Measurements from ENCODE around the gene WIPF1. TPM values are rescaled to one million over a fixed set of nuclear protein-coding genes. Genes with fewer than 3 reads are reported as not detected.

The WIPF1 gene
- total RNA-seq, 2 experiments from 2014 or later, result 357 to 390 TPM

GRCh38 chr2:174544156-174544555, 53.4 kb downstream of the WIPF1 start:
- Mint-ChIP-seq H3K9me3 (ENCODE audit: insufficient read depth) (no peaks in the 10 kb centered on the region), H3K27ac (no peak overlapping the region), H3K4me1 (ENCODE audit: low read depth) (peaks cover 12% of the 10 kb centered on the region), H3K4me3 (no peak overlapping the region), H3K27me3 (ENCODE audit: low read depth) (peaks cover 3% of the 10 kb centered on the region), H3K36me3 (ENCODE audit: low read depth) (peaks cover 2% of the 10 kb centered on the region)
- no peak for ATAC-seq
- DNase-seq, result no peak
- ChIA-PET POLR2A (interaction anchor here (1.0 kb wide), 1 partner anchor 81 kb away, joined by 3 read pairs; no protein-coding TSS in a partner anchor), CTCF (interaction anchor here (1.2 to 5.0 kb wide), 2 partner anchors 58 to 82 kb away, joined by 4 to 46 read pairs; no protein-coding TSS in a partner anchor)

- ChIA-PET POLR2A (no interaction called here), CTCF (interaction anchor here (5.0 kb wide), 1 partner anchor 79 kb away, joined by 46 read pairs; no protein-coding TSS in a partner anchor)
- no peak for ATAC-seq
- Mint-ChIP-seq H3K4me1 (ENCODE audit: low read depth) (peaks cover 6% of the 10 kb centered on the region), H3K36me3 (ENCODE audit: low read depth) (no peaks in the 10 kb centered on the region), H3K9me3 (ENCODE audit: insufficient read depth) (no peaks in the 10 kb centered on the region), H3K4me3 (no peak overlapping the region), H3K27ac (no peak overlapping the region), H3K27me3 (ENCODE audit: low read depth) (peaks cover 3% of the 10 kb centered on the region)
- no peak for DNase-seq
Observed at GRCh38 chr2:174540893-174541292, 56.7 kb downstream of the WIPF1 start.

DNA sequence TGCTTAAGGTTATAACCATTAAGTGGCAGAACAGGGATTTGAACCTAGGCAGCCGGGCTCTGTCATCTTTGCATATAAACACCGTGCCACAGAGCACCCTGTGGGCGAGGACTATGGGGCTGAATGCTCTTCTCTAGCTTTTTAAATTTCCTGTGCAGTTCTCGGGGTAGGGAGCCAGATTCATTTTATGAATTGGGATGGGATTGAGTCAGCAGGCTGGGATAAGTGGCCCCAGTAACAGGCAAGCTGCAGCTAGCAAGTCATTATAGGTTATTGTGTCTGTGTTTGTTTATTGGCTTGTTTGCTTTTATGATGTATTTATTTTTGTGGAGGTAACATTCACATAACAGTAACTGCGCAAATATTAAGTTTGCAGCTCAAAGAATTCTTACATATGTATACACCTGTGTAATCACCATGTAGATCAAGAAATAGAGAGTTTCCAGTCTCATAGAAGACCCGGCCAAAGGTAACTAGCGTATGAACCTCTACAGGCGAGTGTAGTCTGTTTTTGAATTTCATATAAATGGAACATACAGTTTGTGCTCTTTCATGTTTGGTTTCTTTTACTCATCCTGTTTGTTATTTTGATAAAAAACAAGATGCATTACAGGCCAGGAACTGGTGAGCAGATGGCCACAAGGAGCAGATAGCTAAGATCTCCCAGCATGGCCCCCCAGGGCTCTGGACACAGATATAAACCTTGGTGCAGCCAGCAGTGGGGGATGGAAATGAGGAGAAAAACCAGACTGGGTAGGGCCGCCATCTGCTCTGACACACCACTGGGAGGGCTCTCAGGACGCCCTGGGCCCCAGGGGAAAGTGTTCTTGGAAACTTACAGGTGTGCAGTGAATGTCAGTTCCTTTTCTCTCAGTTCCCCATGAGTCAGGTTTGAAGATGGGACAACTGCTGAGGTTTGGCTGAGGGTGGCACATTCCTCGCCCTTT, 61.6 kb downstream of the WIPF1 start:
- ChIA-PET POLR2A (no interaction called here), CTCF (interaction anchor here (0.8 to 3.8 kb wide), 3 partner anchors 11 to 74 kb away, joined by 4 to 21 read pairs (median 5); no protein-coding TSS in a partner anchor)
- Mint-ChIP-seq H3K36me3 (ENCODE audit: low read depth) (no peaks in the 10 kb centered on the region), H3K27ac (no peak overlapping the region), H3K9me3 (ENCODE audit: insufficient read depth) (no peaks in the 10 kb centered on the region), H3K27me3 (ENCODE audit: low read depth) (no peaks in the 10 kb centered on the region), H3K4me3 (no peak overlapping the region), H3K4me1 (ENCODE audit: low read depth) (peaks cover 3% of the 10 kb centered on the region)
- no peak for DNase-seq
- ATAC-seq, result no peak

- Mint-ChIP-seq H3K27me3 (ENCODE audit: low read depth) (no peaks in the 10 kb centered on the region), H3K36me3 (ENCODE audit: low read depth) (no peaks in the 10 kb centered on the region), H3K9me3 (ENCODE audit: insufficient read depth) (no peaks in the 10 kb centered on the region), H3K27ac (no peak overlapping the region), H3K4me3 (no peak overlapping the region), H3K4me1 (ENCODE audit: low read depth) (peaks cover 3% of the 10 kb centered on the region)
- DNase-seq, result no peak
- ChIA-PET CTCF (interaction anchor here (0.7 to 3.8 kb wide), 3 partner anchors 12 to 73 kb away, joined by 3 to 21 read pairs (median 4); no protein-coding TSS in a partner anchor), POLR2A (no interaction called here)
- no peak for ATAC-seq
Observed at GRCh38 chr2:174535083-174535482, 62.5 kb downstream of the WIPF1 start.

- Mint-ChIP-seq H3K4me1 (ENCODE audit: low read depth) (no peaks in the 10 kb centered on the region), H3K36me3 (ENCODE audit: low read depth) (no peaks in the 10 kb centered on the region), H3K9me3 (ENCODE audit: insufficient read depth) (no peaks in the 10 kb centered on the region), H3K27me3 (ENCODE audit: low read depth) (no peaks in the 10 kb centered on the region), H3K27ac (no peak overlapping the region), H3K4me3 (no peak overlapping the region)
- DNase-seq (no peak), ATAC-seq (no peak)
- ChIA-PET CTCF (no interaction called here), POLR2A (no interaction called here)
Observed at GRCh38 chr2:174529916-174530315, 67.7 kb downstream of the WIPF1 start.

GRCh38 chr2:174527959-174528358, 69.6 kb downstream of the WIPF1 start:
- ChIA-PET POLR2A (no interaction called here), CTCF (interaction anchor here (1.0 to 1.7 kb wide), 2 partner anchors 15 to 65 kb away, joined by 3 to 4 read pairs; no protein-coding TSS in a partner anchor)

GRCh38 chr2:174527101-174527721, 70.4 kb downstream of the WIPF1 start:
- H3K27me3 Mint-ChIP-seq (ENCODE audit: low read depth), result no peaks in the 10 kb centered on the region
- DNase-seq, result no peak
- ATAC-seq, result no peak
- H3K4me1 Mint-ChIP-seq (ENCODE audit: low read depth), result peaks cover 13% of the 10 kb centered on the region
- ChIA-PET CTCF (interaction anchor here (1.0 to 1.7 kb wide), 2 partner anchors 16 to 64 kb away, joined by 3 to 4 read pairs; no protein-coding TSS in a partner anchor), POLR2A (no interaction called here)
- no peaks in the 10 kb centered on the region for H3K9me3 Mint-ChIP-seq (ENCODE audit: insufficient read depth)
- no peak overlapping the region for H3K4me3 Mint-ChIP-seq
- H3K27ac Mint-ChIP-seq, result no peak overlapping the region
- H3K36me3 Mint-ChIP-seq (ENCODE audit: low read depth), result peaks cover 1% of the 10 kb centered on the region

More at GRCh38 chr2:174527959-174528358, 69.6 kb downstream of the WIPF1 start:
- Mint-ChIP-seq H3K4me1 (ENCODE audit: low read depth) (peaks cover 13% of the 10 kb centered on the region), H3K9me3 (ENCODE audit: insufficient read depth) (no peaks in the 10 kb centered on the region), H3K27ac (no peak overlapping the region), H3K36me3 (ENCODE audit: low read depth) (peaks cover 1% of the 10 kb centered on the region), H3K4me3 (no peak overlapping the region), H3K27me3 (ENCODE audit: low read depth) (no peaks in the 10 kb centered on the region)
- ATAC-seq (no peak), DNase-seq (no peak)

DNA sequence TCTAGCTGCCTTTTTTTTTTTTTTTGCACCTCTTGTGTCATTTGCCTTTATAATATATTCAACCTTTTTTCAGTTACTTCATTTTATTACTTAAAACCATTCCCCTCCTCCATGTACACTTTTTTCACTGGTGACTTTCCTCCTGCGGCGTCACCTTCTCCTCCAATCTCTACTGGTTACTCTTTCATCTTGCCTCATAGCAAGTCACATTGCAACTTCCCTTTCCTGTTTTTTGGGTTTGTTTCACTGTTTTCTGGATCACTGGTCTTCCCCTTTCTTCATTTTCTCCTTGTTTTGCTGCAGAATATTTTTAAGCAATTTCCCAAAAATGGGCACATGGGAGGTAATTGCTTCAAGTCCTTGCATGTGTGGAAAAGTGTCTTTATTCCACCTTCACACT, 73.1 kb downstream of the WIPF1 start:
- no peak for ATAC-seq
- CTCF ChIA-PET, result interaction anchor here (1.6 to 7.0 kb wide), 2 partner anchors 23 to 63 kb away, joined by 4 to 80 read pairs; no protein-coding TSS in a partner anchor
- POLR2A ChIA-PET, result no interaction called here
- Mint-ChIP-seq H3K27ac (no peak overlapping the region), H3K27me3 (ENCODE audit: low read depth) (peaks cover 6% of the 10 kb centered on the region), H3K4me3 (no peak overlapping the region), H3K4me1 (ENCODE audit: low read depth) (peaks cover 15% of the 10 kb centered on the region), H3K36me3 (ENCODE audit: low read depth) (peaks cover 1% of the 10 kb centered on the region), H3K9me3 (ENCODE audit: insufficient read depth) (no peaks in the 10 kb centered on the region)
- DNase-seq, result no peak

GRCh38 chr2:174522553-174522952, 75.1 kb downstream of the WIPF1 start:
- CTCF ChIA-PET, result interaction anchor here (0.6 to 7.0 kb wide), 14 partner anchors 11 to 163 kb away, joined by 3 to 80 read pairs (median 4); partner anchors contain the start of gene GPR155
- ATAC-seq (no peak), DNase-seq (no peak)
- no peaks in the 10 kb centered on the region for H3K9me3 Mint-ChIP-seq (ENCODE audit: insufficient read depth)
- peaks cover 8% of the 10 kb centered on the region for H3K27me3 Mint-ChIP-seq (ENCODE audit: low read depth)
- no peak overlapping the region for H3K27ac Mint-ChIP-seq
- peaks cover 18% of the 10 kb centered on the region for H3K4me1 Mint-ChIP-seq (ENCODE audit: low read depth)
- POLR2A ChIA-PET, result no interaction called here
- no peak overlapping the region for H3K4me3 Mint-ChIP-seq
- H3K36me3 Mint-ChIP-seq (ENCODE audit: low read depth), result peaks cover 1% of the 10 kb centered on the region

DNA sequence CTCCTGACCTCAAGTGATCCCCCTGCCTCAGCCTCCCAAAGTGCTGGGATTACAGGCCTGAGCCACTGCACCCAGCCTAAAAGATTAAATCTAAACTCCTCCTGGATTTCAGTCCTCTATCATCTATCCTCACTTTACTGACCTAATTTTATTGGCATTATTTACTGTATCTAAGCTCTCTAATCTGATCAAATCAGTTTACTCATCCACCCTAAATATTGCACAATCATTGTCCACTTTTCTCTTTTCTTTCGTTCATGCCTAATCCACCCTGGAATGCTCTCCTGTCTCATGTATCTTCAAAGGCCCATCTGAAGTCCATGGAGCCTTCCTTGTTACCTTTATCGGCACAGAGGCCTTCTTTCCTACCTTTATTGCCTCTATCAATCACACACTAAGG, 79.2 kb downstream of the WIPF1 start:
- DNase-seq (no peak), ATAC-seq (no peak)
- Mint-ChIP-seq H3K4me3 (no peak overlapping the region), H3K4me1 (ENCODE audit: low read depth) (peaks cover 20% of the 10 kb centered on the region), H3K9me3 (ENCODE audit: insufficient read depth) (no peaks in the 10 kb centered on the region), H3K27me3 (ENCODE audit: low read depth) (peaks cover 8% of the 10 kb centered on the region), H3K36me3 (ENCODE audit: low read depth) (peaks cover 5% of the 10 kb centered on the region), H3K27ac (no peak overlapping the region)
- ChIA-PET CTCF (interaction anchor here (1.1 kb wide), 1 partner anchor 29 kb away, joined by 3 read pairs; no protein-coding TSS in a partner anchor), POLR2A (interaction anchor here (0.6 kb wide), 1 partner anchor 51 kb away, joined by 3 read pairs; no protein-coding TSS in a partner anchor)

GRCh38 chr2:174516501-174517378, 80.9 kb downstream of the WIPF1 start:
- H3K27me3 Mint-ChIP-seq (ENCODE audit: low read depth), result peaks cover 8% of the 10 kb centered on the region
- POLR2A ChIA-PET, result interaction anchor here (0.6 kb wide), 2 partner anchors 30 to 49 kb away, joined by 3 to 5 read pairs; partner anchors contain the start of gene GPR155
- H3K4me1 Mint-ChIP-seq (ENCODE audit: low read depth), result peaks cover 26% of the 10 kb centered on the region
- DNase-seq (no peak), ATAC-seq (no peak)
- H3K27ac Mint-ChIP-seq, result no peak overlapping the region
- H3K4me3 Mint-ChIP-seq, result no peak overlapping the region
- H3K36me3 Mint-ChIP-seq (ENCODE audit: low read depth), result peaks cover 15% of the 10 kb centered on the region
- CTCF ChIA-PET, result interaction anchor here (0.8 to 1.3 kb wide), 3 partner anchors 30 to 181 kb away, joined by 3 read pairs; no protein-coding TSS in a partner anchor
- H3K9me3 Mint-ChIP-seq (ENCODE audit: insufficient read depth), result peaks cover 16% of the 10 kb centered on the region

Measured in activated CD8-positive, alpha-beta T cell treated with anti-CD3 and anti-CD28 coated beads, Interleukin-2, amount 10 ng/mL, durations not matched to agents 7 days and 5 days (primary cell).